ENCODE data around the gene MARCHF2.

Gene MARCHF2

DNA sequence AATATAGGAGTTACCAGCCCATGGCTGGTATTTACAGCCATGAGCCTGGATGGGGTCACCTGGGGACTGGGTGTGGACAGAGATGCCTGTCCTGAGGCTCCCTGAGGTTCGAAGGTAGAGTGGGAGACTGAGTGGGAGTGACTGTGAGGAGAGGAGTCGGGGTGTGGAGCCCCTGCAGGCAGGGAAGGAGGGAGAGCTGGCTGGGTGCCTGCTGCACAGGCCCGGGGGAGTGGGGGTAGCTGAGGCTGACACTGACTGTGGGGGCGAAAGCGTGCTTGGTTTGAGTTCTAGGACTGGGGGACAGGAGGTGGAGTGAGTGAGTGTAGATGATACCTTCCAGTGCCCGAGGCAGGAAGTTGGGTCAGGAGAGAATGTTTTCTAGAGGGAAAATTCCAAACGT is 15.8 kb upstream of the MARCHF2 start:
- H3K4me3 ChIP-seq (ENCODE audit: low read depth, low read length) = no peak overlapping the region
- TF ChIP-seq, protein P1, sequence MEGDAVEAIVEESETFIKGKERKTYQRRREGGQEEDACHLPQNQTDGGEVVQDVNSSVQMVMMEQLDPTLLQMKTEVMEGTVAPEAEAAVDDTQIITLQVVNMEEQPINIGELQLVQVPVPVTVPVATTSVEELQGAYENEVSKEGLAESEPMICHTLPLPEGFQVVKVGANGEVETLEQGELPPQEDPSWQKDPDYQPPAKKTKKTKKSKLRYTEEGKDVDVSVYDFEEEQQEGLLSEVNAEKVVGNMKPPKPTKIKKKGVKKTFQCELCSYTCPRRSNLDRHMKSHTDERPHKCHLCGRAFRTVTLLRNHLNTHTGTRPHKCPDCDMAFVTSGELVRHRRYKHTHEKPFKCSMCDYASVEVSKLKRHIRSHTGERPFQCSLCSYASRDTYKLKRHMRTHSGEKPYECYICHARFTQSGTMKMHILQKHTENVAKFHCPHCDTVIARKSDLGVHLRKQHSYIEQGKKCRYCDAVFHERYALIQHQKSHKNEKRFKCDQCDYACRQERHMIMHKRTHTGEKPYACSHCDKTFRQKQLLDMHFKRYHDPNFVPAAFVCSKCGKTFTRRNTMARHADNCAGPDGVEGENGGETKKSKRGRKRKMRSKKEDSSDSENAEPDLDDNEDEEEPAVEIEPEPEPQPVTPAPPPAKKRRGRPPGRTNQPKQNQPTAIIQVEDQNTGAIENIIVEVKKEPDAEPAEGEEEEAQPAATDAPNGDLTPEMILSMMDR (IDR thresholded peaks at IDR 0.05; ENCODE audit: low read depth, low read length) = no peak
- no peak for DNase-seq (ENCODE audit: low read depth, low spot score)
- in situ Hi-C loops (cut with HindIII; ENCODE audit: low sequenced_read_pairs) = no loop called here

DNA sequence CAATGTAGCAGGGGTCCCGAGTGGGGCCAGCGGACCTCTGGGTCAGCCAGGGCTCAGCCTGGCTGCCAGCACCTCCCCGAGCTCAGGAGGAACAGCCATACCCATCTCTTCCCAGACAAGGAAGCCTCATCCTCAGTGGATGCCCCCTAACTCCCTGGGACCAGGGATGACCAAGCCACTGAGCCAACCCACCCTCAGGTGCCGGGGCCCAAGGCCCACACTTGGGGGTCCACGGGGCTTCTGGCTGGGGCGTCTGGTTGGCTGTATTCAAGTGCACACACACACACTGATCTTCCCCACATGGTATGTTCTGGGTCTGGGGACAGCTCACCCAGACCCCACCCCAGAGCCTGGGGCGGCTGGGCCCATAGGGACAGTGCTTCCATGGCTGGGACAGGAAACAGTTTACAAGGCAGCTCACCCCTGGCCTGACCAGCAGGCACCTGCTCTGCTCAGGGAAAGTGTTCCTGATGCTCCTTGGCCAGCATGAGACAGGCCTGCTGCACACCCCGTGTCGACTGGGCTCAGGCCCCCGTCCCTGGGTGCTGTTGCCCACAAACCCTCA is 15.3 kb upstream of the MARCHF2 start:
- H3K4me3 ChIP-seq (ENCODE audit: low read depth, low read length) = no peak overlapping the region
- in situ Hi-C loops (cut with HindIII; ENCODE audit: low sequenced_read_pairs) = no loop called here
- DNase-seq (ENCODE audit: low read depth, low spot score) = no peak
- TF ChIP-seq, protein P1 (IDR thresholded peaks at IDR 0.05; ENCODE audit: low read depth, low read length) = no peak

DNA sequence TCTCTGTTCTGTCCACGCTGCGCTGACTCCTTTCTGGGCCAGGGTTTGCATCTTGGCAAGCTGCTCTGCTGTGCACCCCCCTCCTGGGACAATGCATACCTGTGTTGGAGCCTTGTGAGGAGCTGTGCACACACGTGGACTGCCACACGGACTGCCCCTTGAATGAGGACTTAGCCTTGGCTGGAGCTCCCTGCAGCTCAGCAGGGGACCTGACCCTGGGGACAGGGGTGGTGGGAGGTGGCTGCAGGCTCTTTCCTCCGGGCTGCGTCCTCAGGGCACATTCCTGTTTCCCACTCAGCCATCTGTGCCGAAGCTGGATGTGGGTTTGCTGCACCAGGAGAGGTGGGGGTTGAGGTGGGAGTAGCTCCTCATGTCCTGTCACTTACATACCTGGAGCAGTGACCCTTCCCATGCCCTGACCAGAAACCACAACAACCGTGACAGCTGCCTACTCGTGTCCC is 14.8 kb upstream of the MARCHF2 start:
- in situ Hi-C loops (cut with HindIII; ENCODE audit: low sequenced_read_pairs) = no loop called here
- DNase-seq (ENCODE audit: low read depth, low spot score) = no peak

DNA sequence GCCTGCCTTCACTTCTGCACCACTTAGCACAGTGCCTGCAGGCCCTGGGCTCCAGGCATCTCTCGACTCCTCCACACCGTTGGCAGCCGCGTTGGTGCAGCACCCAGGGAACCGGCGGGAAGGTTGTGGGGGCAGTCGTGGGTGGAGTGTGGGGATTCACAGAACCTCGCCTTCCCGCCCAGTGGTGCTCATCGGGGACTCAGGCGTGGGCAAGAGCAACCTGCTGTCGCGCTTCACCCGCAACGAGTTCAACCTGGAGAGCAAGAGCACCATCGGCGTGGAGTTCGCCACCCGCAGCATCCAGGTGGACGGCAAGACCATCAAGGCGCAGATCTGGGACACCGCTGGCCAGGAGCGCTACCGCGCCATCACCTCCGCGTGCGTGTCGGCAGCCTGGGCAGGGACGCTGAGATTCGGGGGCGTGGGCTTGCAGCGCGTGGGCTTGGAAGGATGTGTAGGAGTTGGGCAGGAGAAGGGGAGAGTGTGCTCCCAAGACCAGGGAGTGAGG is 13.4 kb upstream of the MARCHF2 start:
- DNase-seq (ENCODE audit: low read depth, low spot score) = no peak
- no peak overlapping the region for H3K4me3 ChIP-seq (ENCODE audit: low read depth, low read length)
- TF ChIP-seq, protein P1 (IDR thresholded peaks at IDR 0.05; ENCODE audit: low read depth, low read length) = no peak
- in situ Hi-C loops (cut with HindIII; ENCODE audit: low sequenced_read_pairs) = no loop called here

More for the DNA sequence above, 14.8 kb upstream of the MARCHF2 start:
- H3K4me3 ChIP-seq (ENCODE audit: low read depth, low read length) = no peak overlapping the region
- TF ChIP-seq, protein P1 (IDR thresholded peaks at IDR 0.05; ENCODE audit: low read depth, low read length) = no peak

DNA sequence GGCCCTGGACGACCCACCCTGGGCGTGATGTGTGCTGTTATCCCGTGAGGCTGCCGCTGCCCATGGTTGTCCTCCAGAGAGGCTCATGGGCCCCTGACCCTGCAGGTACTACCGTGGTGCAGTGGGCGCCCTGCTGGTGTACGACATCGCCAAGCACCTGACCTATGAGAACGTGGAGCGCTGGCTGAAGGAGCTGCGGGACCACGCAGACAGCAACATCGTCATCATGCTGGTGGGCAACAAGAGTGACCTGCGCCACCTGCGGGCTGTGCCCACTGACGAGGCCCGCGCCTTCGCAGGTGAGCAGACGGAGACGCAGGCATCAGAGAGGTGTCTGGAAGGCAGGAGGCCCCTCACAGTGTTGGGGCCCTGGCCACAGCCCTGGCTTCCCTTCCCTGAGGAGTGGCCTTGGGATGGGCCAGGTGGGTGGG is 11.1 kb upstream of the MARCHF2 start:
- no peak overlapping the region for H3K4me3 ChIP-seq (ENCODE audit: low read depth, low read length)
- no peak for DNase-seq (ENCODE audit: low read depth, low spot score)
- TF ChIP-seq, protein P1 (IDR thresholded peaks at IDR 0.05; ENCODE audit: low read depth, low read length) = no peak
- in situ Hi-C loops (cut with HindIII; ENCODE audit: low sequenced_read_pairs) = no loop called here

DNA sequence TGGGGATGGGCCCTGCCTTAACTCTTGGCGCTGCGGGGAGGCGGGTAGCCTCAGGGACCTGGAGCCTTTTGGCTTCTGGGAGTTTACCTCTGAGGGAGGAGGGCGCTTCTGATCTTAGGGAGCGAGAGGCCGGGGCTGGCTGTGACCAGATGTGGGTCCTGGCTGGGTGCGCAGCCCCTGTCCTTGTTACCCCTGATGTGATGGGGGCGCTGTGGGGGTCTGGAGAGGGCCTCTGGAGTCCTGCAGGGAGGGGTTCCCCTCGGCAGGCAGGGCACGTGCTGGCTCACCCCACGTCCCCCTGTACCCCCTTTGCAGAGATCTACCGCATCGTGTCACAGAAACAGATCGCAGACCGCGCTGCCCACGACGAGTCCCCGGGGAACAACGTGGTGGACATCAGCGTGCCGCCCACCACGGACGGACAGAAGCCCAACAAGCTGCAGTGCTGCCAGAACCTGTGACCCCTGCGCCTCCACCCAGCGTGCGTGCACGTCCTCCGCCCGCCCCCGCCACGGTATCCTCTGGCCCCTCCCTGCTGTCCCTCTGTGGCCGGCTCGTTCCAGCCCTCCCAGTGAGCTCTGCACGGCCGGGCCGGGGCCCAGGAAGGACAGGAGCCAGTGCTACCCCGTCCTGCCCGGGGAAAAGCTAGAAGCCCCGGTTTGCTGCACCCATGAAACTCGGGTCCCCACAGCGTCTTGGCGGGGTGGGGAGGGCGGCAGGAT is 9.8 kb upstream of the MARCHF2 start:
- in situ Hi-C loops (cut with HindIII; ENCODE audit: low sequenced_read_pairs) = no loop called here
- no peak for DNase-seq (ENCODE audit: low read depth, low spot score)
- TF ChIP-seq, protein P1 (IDR thresholded peaks at IDR 0.05; ENCODE audit: low read depth, low read length) = no peak
- H3K4me3 ChIP-seq (ENCODE audit: low read depth, low read length) = no peak overlapping the region
